HG03103 (cell line): ENCODE data around the gene ARHGEF25.
"Not testable (repeated sequence)": the region's sequence is repeated elsewhere in the genome, so short reads cannot be mapped to it uniquely, and the experiment has no call there.

Experiments used
- ATAC-seq: cut with Tn5 transposase; IDR thresholded peaks from one replicate; pipeline ENCODE4 v1.9.1; 2021; ENCODE audit warnings: low read depth; ENCODE audit not compliant: unreplicated experiment

The ARHGEF25 gene

GRCh38 chr12:57584690-57585089 is 26.5 kb upstream of the ARHGEF25 start:
- no peak for ATAC-seq

- ATAC-seq = no peak
These were observed 26.1 kb upstream of the ARHGEF25 start for GRCh38 chr12:57585156-57585555.

GRCh38 chr12:57586128-57586527 is 25.1 kb upstream of the ARHGEF25 start:
- no peak for ATAC-seq

GRCh38 chr12:57586832-57587429 is 24.3 kb upstream of the ARHGEF25 start:
- no peak for ATAC-seq

GRCh38 chr12:57588951-57589610 is 22.2 kb upstream of the ARHGEF25 start:
- ATAC-seq = not testable (repeated sequence)

- no peak for ATAC-seq
These were observed 20.8 kb upstream of the ARHGEF25 start for GRCh38 chr12:57590479-57590863.

- peak; percentile 97 for ATAC-seq
These were observed 20.1 kb upstream of the ARHGEF25 start, which contains the start of gene PIP4K2C for GRCh38 chr12:57590864-57591781. Gene PIP4K2C (plus strand): TSS chr12:57591192. CDS start chr12:57591290, 98 bp downstream.

GRCh38 chr12:57591782-57592325 is 19.4 kb upstream of the ARHGEF25 start:
- ATAC-seq = no peak

GRCh38 chr12:57592551-57593165 is 18.6 kb upstream of the ARHGEF25 start:
- ATAC-seq = no peak

GRCh38 chr12:57593187-57593586 is 18.0 kb upstream of the ARHGEF25 start:
- ATAC-seq = no peak

- ATAC-seq = no peak
These were observed 10.8 kb upstream of the ARHGEF25 start for GRCh38 chr12:57600395-57600794.

GRCh38 chr12:57602544-57602943 is 8.7 kb upstream of the ARHGEF25 start:
- ATAC-seq = no peak

- ATAC-seq = no peak
These were observed 7.9 kb upstream of the ARHGEF25 start for GRCh38 chr12:57603324-57603723.

GRCh38 chr12:57603815-57604453 is 7.3 kb upstream of the ARHGEF25 start:
- ATAC-seq = no peak

- no peak for ATAC-seq
These were observed 6.7 kb upstream of the ARHGEF25 start, which contains the start of gene DTX3 for GRCh38 chr12:57604454-57604991. Gene DTX3 (plus strand): TSS chr12:57604824. CDS start chr12:57606518, 1,694 bp downstream.

GRCh38 chr12:57604992-57605810 is 6.0 kb upstream of the ARHGEF25 start:
- ATAC-seq = no peak

- ATAC-seq = no peak
These were observed 5.4 kb upstream of the ARHGEF25 start for GRCh38 chr12:57605811-57606311.

- ATAC-seq = no peak
These were observed 4.8 kb upstream of the ARHGEF25 start for GRCh38 chr12:57606399-57606798.

GRCh38 chr12:57606821-57607220 is 4.4 kb upstream of the ARHGEF25 start:
- no peak for ATAC-seq
